ENCODE measurements around the gene PWWP3B.
"Not testable (repeated sequence)": the region's sequence is repeated elsewhere in the genome, so short reads cannot be mapped to it uniquely, and the experiment has no call there.

Gene PWWP3B

DNA sequence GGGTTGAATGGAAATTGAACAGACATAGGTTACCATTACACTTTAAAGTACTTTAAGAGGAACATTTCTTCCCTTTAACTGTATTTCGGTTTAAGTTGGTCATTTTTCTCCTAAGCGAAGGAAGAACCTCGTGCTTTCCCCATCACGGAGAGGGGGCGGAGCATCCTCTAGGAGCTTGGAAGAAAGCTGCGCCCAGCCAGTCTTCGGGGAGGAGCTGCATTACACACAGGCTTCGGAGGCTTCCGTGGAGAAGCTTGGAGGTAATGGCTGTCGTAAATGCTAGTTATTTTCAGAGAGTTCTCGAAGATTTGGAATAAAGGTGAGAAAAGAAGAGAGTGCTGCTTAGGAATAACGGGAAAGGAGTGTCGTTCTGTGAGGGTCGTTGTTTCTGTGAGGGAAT lies at the start of gene PWWP3B:
Gene PWWP3B (plus strand): TSS at position 199 of the 400 bp plus-strand sequence. CDS start 37,128 bp downstream, outside the sequence.
- Histone ChIP-seq H3K36me3 (ENCODE audit: control insufficient read depth, insufficient read depth, low read length) (no peaks in the 10 kb centered on the region), H3K27ac (ENCODE audit: low read depth, low read length) (no peak within 1 kb of the TSS), H3K9ac (ENCODE audit: low read length) (no peak within 1 kb of the TSS), H3K27me3 (ENCODE audit: control insufficient read depth, insufficient read depth, low read length) (no peaks in the 10 kb centered on the region), H3K4me3 (ENCODE audit: low read length) (no peak within 1 kb of the TSS), H3K4me1 (ENCODE audit: control insufficient read depth, insufficient read depth, low read length) (no peaks in the 10 kb centered on the region)

DNA sequence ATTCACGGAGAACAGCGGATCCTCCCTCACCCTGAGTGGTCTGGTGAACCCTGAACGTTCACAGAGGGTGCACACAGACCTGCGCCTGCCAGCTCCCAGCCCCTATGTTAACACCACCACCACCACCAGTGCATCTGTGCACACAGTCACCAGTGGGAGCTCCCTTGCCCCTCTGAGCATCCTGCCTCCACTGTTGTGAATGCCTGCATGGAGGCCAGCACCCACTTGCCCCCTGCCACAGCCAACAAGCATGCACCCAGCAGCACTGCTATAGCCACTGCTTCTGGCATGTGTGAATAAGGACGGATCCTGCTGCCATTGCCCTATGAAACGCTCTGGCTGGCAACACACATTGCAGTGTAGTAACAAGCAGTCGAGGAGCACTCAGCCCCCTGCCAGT lies 29.1 kb upstream of the PWWP3B start:
- no peaks in the 10 kb centered on the region for H3K27me3 ChIP-seq (ENCODE audit: control insufficient read depth, insufficient read depth, low read length)
- H3K9ac ChIP-seq (ENCODE audit: low read length): no peak overlapping the region
- no peak overlapping the region for H3K27ac ChIP-seq (ENCODE audit: low read depth, low read length)
- no peaks in the 10 kb centered on the region for H3K4me1 ChIP-seq (ENCODE audit: control insufficient read depth, insufficient read depth, low read length)
- no peaks in the 10 kb centered on the region for H3K36me3 ChIP-seq (ENCODE audit: control insufficient read depth, insufficient read depth, low read length)
- no peak overlapping the region for H3K4me3 ChIP-seq (ENCODE audit: low read length)

DNA sequence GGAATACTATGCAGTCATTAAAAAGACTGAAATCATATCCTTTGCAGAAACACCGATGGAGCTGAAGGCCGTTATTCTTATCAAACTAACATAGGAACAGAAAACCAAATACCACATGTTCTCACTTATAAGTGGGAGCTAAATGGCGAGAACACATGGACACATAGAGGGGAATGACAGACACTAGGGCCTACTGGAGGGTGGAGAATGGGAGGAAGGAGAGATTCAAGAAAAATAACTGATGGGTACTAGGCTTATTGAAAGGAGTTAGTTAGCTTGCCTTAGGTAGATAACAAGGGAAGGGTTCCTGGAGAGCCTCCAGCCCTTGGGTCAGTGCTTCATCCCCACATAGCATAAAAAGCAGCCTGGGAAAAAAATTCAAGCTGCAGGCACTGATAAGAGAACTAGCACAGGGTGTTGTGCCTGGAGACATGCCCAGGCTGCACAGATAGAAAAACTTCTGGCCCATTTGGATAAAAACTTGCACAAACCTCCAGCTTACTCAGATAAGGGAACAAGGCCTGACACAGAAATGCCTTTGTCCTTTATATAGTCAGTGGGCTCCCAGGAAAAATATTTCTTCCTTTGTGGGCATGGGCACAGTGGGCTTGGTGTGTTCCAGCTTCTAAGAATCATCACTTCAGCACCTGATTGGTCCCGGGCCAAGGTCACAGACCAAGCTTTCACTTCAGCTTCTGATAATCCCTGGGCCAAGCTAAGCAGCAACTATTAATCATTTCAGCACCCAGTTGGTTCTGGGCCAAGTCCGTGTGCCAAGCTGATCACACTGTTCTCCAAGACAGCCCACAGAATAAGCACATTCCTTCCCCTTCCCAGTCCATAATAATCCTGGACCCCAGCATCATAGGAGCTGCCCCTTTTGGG lies 23.1 kb upstream of the PWWP3B start:
- Histone ChIP-seq H3K4me3 (ENCODE audit: low read length) (no peak overlapping the region), H3K4me1 (ENCODE audit: control insufficient read depth, insufficient read depth, low read length) (no peaks in the 10 kb centered on the region), H3K9ac (ENCODE audit: low read length) (no peak overlapping the region), H3K27ac (ENCODE audit: low read depth, low read length) (no peak overlapping the region), H3K27me3 (ENCODE audit: control insufficient read depth, insufficient read depth, low read length) (no peaks in the 10 kb centered on the region), H3K36me3 (ENCODE audit: control insufficient read depth, insufficient read depth, low read length) (no peaks in the 10 kb centered on the region)

DNA sequence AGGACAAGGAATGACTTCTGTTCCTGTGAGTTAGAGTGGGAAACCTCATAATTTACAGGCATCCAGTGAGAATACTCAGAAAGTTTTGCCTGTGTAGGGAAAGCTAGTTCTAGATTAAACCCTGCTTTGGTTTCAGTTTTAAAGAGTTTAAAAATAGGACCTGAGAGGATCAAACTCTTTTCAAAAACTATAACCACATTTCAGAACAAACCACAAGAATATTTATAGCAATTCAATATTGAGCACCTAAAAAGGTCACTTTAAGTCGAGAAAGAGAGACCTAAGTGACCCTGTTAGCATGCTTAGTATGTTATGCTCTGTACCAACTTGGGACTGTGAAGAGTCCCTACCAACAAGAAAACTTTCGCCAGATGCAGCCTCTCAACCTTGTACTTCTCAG lies 17.4 kb upstream of the PWWP3B start:
- no peaks in the 10 kb centered on the region for H3K27me3 ChIP-seq (ENCODE audit: control insufficient read depth, insufficient read depth, low read length)
- H3K4me3 ChIP-seq (ENCODE audit: low read length): no peak overlapping the region
- no peak overlapping the region for H3K27ac ChIP-seq (ENCODE audit: low read depth, low read length)
- no peaks in the 10 kb centered on the region for H3K4me1 ChIP-seq (ENCODE audit: control insufficient read depth, insufficient read depth, low read length)
- no peak overlapping the region for H3K9ac ChIP-seq (ENCODE audit: low read length)
- no peaks in the 10 kb centered on the region for H3K36me3 ChIP-seq (ENCODE audit: control insufficient read depth, insufficient read depth, low read length)

DNA sequence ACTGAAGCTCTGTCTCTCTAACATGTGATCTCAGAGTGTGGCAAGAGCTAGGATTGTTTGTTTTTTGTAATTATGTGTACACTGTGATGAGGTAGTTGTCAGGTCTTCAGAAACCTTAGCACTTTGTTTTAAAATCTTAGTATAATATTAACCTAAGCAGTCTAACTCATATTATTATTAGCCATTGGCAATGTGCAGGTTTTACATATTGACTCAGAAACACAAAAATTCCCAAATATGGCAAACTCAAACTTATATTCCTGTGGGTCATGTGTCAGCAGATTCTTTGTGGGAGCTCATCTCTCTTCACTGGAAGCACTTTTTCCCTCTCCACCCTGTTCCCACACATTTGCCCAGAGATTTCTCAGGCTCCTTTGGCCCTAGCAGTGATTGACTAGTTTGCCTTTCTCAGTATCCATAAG lies 8.2 kb upstream of the PWWP3B start:
- Histone ChIP-seq H3K36me3 (ENCODE audit: control insufficient read depth, insufficient read depth, low read length) (no peaks in the 10 kb centered on the region), H3K4me3 (ENCODE audit: low read length) (no peak overlapping the region), H3K27ac (ENCODE audit: low read depth, low read length) (no peak overlapping the region), H3K9ac (ENCODE audit: low read length) (no peak overlapping the region), H3K4me1 (ENCODE audit: control insufficient read depth, insufficient read depth, low read length) (no peaks in the 10 kb centered on the region), H3K27me3 (ENCODE audit: control insufficient read depth, insufficient read depth, low read length) (no peaks in the 10 kb centered on the region)

DNA sequence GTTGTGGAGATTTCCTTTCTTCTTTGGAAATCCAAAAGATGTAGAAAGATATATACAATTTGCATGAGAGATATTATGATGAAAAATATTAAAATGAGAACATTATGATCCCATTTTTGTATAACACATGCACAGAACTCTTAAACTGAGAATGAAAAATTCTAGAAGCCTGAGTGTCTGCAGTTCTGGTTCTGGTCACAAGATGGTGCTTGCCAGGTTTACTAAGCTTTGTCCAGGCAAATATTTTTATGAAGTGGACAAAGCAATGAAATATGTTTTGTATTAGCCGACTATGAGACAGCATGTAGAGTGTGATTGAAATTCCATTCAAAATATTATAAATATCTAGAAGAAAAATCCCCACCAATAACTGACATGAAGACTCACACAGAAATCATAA lies 2.2 kb downstream of the PWWP3B start:
- H3K4me3 ChIP-seq (ENCODE audit: low read length): no peak overlapping the region
- H3K4me1 ChIP-seq (ENCODE audit: control insufficient read depth, insufficient read depth, low read length): no peaks in the 10 kb centered on the region
- no peaks in the 10 kb centered on the region for H3K27me3 ChIP-seq (ENCODE audit: control insufficient read depth, insufficient read depth, low read length)
- H3K36me3 ChIP-seq (ENCODE audit: control insufficient read depth, insufficient read depth, low read length): no peaks in the 10 kb centered on the region
- no peak overlapping the region for H3K9ac ChIP-seq (ENCODE audit: low read length)
- H3K27ac ChIP-seq (ENCODE audit: low read depth, low read length): no peak overlapping the region

DNA sequence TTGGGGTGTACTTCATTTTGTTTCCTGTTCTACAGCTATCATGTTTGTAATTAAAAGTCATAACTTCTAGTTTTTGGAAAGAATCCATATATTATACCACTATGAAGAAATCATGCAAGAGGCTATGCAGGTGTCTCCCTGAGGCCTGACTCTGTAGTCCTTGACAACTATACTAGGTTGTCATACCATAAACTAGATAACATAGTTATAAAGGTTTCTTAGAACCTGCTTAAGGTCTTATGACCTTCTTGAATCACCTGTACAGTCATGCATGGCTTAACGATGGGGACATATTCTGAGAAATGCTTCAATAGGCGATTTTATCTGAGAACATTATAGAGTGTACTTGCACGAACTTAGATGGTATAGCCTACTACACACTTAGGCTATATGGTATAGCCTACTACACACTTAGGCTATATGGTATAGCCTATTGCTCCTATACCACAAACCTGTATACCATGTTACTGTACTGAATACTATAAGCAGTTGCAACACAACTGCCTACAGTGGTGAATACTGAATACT lies 3.3 kb downstream of the PWWP3B start:
- no peaks in the 10 kb centered on the region for H3K36me3 ChIP-seq (ENCODE audit: control insufficient read depth, insufficient read depth, low read length)
- H3K9ac ChIP-seq (ENCODE audit: low read length): no peak overlapping the region
- no peak overlapping the region for H3K27ac ChIP-seq (ENCODE audit: low read depth, low read length)
- no peaks in the 10 kb centered on the region for H3K27me3 ChIP-seq (ENCODE audit: control insufficient read depth, insufficient read depth, low read length)
- no peak overlapping the region for H3K4me3 ChIP-seq (ENCODE audit: low read length)
- no peaks in the 10 kb centered on the region for H3K4me1 ChIP-seq (ENCODE audit: control insufficient read depth, insufficient read depth, low read length)

DNA sequence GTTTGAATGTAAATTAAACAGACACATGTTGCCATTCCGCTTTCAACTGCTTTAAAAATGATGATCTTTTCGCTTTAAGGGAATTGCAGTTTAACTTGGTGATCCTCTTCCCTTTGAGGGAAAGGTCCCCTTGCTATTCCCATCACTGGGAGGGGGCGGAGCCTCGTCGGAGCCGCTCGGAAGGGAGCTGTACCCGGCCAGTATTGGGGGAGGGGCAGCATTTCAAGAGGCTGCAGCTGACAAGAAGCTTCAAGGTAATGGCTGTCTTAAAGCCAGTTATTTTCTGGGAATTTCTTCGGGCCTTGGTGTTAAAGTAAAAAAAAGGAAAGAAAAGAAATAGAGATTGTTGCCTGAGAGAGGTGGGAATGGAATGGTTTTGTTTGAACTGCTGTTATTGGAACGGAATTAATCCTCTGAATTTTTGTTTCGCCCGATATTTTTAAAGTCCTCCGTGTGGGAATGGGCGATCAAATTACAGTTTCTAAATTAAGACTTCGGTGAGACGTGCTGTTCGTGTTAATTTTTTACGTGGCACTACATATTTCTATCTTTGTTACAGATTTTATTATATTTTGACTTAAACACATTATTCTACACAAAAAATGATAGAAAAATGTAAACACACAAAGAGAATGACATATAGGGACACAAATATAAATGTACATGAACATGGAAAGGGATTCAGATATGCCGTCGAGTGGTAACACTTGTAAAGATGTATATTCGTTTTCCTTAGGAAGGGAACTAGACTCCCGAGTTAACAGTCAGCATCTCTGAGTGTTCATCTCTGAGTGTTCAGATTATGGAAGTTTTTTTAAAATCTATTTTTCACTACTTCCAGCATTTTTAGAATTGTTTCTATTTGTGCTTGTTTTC lies 9.2 kb downstream of the PWWP3B start:
- Histone ChIP-seq H3K9ac (ENCODE audit: low read length) (no peak overlapping the region), H3K36me3 (ENCODE audit: control insufficient read depth, insufficient read depth, low read length) (no peaks in the 10 kb centered on the region), H3K27me3 (ENCODE audit: control insufficient read depth, insufficient read depth, low read length) (no peaks in the 10 kb centered on the region), H3K4me3 (ENCODE audit: low read length) (no peak overlapping the region), H3K27ac (ENCODE audit: low read depth, low read length) (no peak overlapping the region), H3K4me1 (ENCODE audit: control insufficient read depth, insufficient read depth, low read length) (no peaks in the 10 kb centered on the region)

DNA sequence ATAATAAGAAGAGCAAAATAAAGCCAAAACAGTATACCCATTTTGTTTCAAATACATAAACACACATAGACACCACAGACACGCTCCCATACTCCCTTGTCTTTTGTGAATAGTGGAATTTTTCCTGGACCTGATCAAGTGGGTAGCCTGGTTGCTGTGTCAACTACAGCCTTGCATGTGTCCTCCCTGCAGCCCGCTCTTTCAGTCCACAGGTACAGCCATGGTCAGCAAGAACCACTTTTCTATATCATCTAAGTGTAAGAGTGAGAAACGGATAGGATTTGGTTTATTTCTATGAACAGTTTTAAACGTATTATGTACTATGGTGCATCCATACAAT lies 9.8 kb downstream of the PWWP3B start:
- no peaks in the 10 kb centered on the region for H3K27me3 ChIP-seq (ENCODE audit: control insufficient read depth, insufficient read depth, low read length)
- H3K27ac ChIP-seq (ENCODE audit: low read depth, low read length): no peak overlapping the region
- H3K36me3 ChIP-seq (ENCODE audit: control insufficient read depth, insufficient read depth, low read length): no peaks in the 10 kb centered on the region
- H3K4me1 ChIP-seq (ENCODE audit: control insufficient read depth, insufficient read depth, low read length): no peaks in the 10 kb centered on the region
- H3K4me3 ChIP-seq (ENCODE audit: low read length): no peak overlapping the region
- no peak overlapping the region for H3K9ac ChIP-seq (ENCODE audit: low read length)

DNA sequence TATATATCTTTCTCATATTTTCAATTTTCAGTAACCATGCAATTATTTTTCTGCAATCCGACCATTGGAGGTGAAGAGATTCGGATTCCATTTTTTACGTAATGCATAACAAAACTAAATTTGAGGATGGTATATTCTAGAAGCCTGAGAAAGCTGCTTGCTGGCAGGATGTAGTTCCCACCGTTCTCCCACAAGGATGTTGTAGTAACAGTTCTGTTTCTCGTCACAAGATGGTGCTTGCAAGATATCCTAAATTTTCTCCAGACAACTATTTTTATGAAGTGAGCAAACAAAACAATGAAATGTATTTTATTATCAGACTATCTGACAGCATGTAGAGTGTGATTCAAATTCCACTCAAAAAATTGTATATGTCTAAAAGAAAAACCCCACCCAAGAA lies 10.7 kb downstream of the PWWP3B start:
- Histone ChIP-seq H3K9ac (ENCODE audit: low read length) (no peak overlapping the region), H3K27ac (ENCODE audit: low read depth, low read length) (no peak overlapping the region), H3K27me3 (ENCODE audit: control insufficient read depth, insufficient read depth, low read length) (no peaks in the 10 kb centered on the region), H3K4me1 (ENCODE audit: control insufficient read depth, insufficient read depth, low read length) (no peaks in the 10 kb centered on the region), H3K36me3 (ENCODE audit: control insufficient read depth, insufficient read depth, low read length) (no peaks in the 10 kb centered on the region), H3K4me3 (ENCODE audit: low read length) (no peak overlapping the region)

DNA sequence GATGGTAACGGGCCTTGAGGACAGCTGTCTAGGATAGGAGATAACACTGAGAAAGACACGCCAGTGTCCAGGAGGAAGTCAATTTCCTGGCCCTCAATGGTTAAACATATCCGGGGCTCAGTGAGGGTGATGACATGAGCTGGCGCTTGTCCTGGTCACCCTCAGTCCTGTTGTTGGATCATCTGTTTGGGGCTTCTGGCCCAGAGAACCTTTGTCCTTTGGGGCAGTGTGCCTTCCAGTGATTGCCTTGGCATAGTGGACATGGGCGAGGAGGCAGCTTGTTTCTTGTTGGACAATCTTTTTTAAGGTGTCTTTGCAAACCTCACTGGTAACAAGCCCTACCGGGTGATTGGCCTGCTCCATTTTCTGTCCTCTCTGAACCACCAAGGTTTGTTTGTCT lies 15.6 kb downstream of the PWWP3B start:
- not testable (repeated sequence) for H3K9ac ChIP-seq (ENCODE audit: low read length); H3K4me3 ChIP-seq (ENCODE audit: low read length); H3K27ac ChIP-seq (ENCODE audit: low read depth, low read length); H3K4me1 ChIP-seq (ENCODE audit: control insufficient read depth, insufficient read depth, low read length); H3K36me3 ChIP-seq (ENCODE audit: control insufficient read depth, insufficient read depth, low read length); H3K27me3 ChIP-seq (ENCODE audit: control insufficient read depth, insufficient read depth, low read length)

DNA sequence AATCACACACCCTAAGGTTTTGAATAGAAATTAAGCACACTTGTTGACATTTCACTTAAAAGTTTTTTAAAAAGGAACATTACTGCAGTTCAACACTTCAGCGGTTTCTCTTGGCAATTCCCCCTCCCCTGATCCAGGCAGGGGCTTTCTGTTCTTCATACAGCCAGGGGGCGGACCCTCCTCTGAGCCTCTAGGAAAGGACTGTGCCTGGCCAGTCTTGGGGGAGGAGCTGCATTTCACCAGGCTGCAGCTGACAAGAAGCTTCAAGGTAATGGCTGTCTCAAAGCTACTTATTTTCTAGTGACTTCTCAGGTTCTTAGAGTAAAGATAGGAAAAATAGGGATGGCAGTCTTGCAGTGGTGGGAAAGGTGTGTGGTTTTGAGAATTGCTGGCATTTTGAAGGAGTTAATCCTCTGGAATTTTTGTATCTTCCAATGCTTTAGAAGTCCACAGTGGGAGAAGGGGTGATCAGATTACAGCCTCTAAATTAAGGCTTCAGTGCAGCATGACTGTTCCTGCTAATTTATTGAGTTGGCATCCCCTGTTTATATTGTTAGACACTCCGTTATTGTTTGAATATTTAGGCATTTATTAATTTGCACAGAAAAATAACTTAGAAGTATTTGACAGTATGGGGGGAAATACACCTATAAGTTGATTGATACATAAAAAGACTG lies 33.5 kb downstream of the PWWP3B start:
- H3K4me3 ChIP-seq (ENCODE audit: low read length): no peak overlapping the region
- no peaks in the 10 kb centered on the region for H3K36me3 ChIP-seq (ENCODE audit: control insufficient read depth, insufficient read depth, low read length)
- no peak overlapping the region for H3K27ac ChIP-seq (ENCODE audit: low read depth, low read length)
- H3K27me3 ChIP-seq (ENCODE audit: control insufficient read depth, insufficient read depth, low read length): no peaks in the 10 kb centered on the region
- H3K9ac ChIP-seq (ENCODE audit: low read length): no peak overlapping the region
- H3K4me1 ChIP-seq (ENCODE audit: control insufficient read depth, insufficient read depth, low read length): no peaks in the 10 kb centered on the region

Data from rectal smooth muscle tissue (tissue), 1 donor.